Activated CD8-positive, alpha-beta T cell treated with anti-CD3 and anti-CD28 coated beads for 36 hours (primary cell): Measurements from ENCODE around the gene ASIC1. TPM values are rescaled to one million over a fixed set of nuclear protein-coding genes. Genes with fewer than 3 reads are reported as not detected.

ENCODE experiments used
- ATAC-seq: fragments of 200-7000 bp; cut with Tn5 transposase; one replicate; pipeline ENCODE4 v1.10.0; 2021; ENCODE audit warnings: mild to moderate bottlenecking, moderate library complexity
- CTCF ChIA-PET: fragments of 350-600 bp; sonication (Branson Sonifier 250); formaldehyde crosslinking; loops from one replicate; lab custom pipeline; 2021; ENCODE audit warnings: antibody characterized with exemption; lab: Charles Lee
- POLR2A ChIA-PET: fragments of 350-600 bp; sonication (Branson Sonifier 250); formaldehyde crosslinking; loops from one replicate; lab custom pipeline; 2021; ENCODE audit warnings: antibody characterized with exemption; lab: Charles Lee
- DNase-seq: peaks from one replicate; pipeline ENCODE4 v3.0.0-alpha.2; 2020
- H3K27ac Mint-ChIP-seq: one replicate; pipeline ENCODE4 v1.8.0; 2021; ENCODE audit warnings: mild to moderate bottlenecking, mixed read lengths
- H3K27me3 Mint-ChIP-seq: one replicate; pipeline ENCODE4 v1.8.0; 2021; ENCODE audit warnings: mixed read lengths
- H3K36me3 Mint-ChIP-seq: one replicate; pipeline ENCODE4 v1.8.0; 2021; ENCODE audit warnings: low read depth, mixed read lengths
- H3K4me1 Mint-ChIP-seq: one replicate; pipeline ENCODE4 v1.8.0; 2021; ENCODE audit warnings: low read depth, mixed read lengths
- H3K4me3 Mint-ChIP-seq: one replicate; pipeline ENCODE4 v1.8.0; 2021; ENCODE audit warnings: mild to moderate bottlenecking, moderate library complexity, mixed read lengths
- H3K9me3 Mint-ChIP-seq: one replicate; pipeline ENCODE4 v1.8.0; 2021; ENCODE audit warnings: mixed read lengths
- intact Hi-C: fragments of 100-400 bp; cut with micrococcal nuclease; formaldehyde crosslinking; loops from one replicate; pipeline ENCODE4 v1.10.0; 2022
- total RNA-seq, 2 experiments: library from RNA; stranded (reverse); gene quantifications; one replicate each; pipeline ENCODE4 v1.2.3, GENCODE V29; 2021
- TF ChIP-seq, protein P1 (sequence below): fragments of 200-600 bp; IDR thresholded peaks from one replicate; pipeline ENCODE4 v1.8.0; 2022; ENCODE audit warnings: antibody characterized with exemption, mild to moderate bottlenecking

ASIC1 gene
- total RNA-seq, 2 experiments from 2014 or later: 14.3 to 17.3 TPM

GRCh38 chr12:50110127-50110761 is 52.8 kb downstream of the ASIC1 start:
- Mint-ChIP-seq H3K36me3 (peaks cover 5% of the 10 kb centered on the region), H3K27me3 (no peaks in the 10 kb centered on the region), H3K27ac (peak overlapping the region; percentile 75), H3K4me1 (peaks cover 21% of the 10 kb centered on the region), H3K4me3 (peak overlapping the region; percentile 44), H3K9me3 (no peaks in the 10 kb centered on the region)
- ChIA-PET POLR2A (interaction anchor here (0.7 to 3.4 kb wide), 10 partner anchors 11 to 173 kb away, joined by 3 to 26 read pairs (median 4); partner anchors contain the start of genes CERS5, LIMA1 and SMARCD1), CTCF (interaction anchor here (0.7 to 5.9 kb wide), 35 partner anchors 10 to 330 kb away, joined by 3 to 57 read pairs (median 10); partner anchors contain the start of genes CERS5, GPD1 and SMARCD1)
- ATAC-seq: no peak
- intact Hi-C loops: loop anchor here (10.0 kb wide), 1 partner anchor 205 kb away; no protein-coding TSS in a partner anchor
- TF ChIP-seq, protein P1, sequence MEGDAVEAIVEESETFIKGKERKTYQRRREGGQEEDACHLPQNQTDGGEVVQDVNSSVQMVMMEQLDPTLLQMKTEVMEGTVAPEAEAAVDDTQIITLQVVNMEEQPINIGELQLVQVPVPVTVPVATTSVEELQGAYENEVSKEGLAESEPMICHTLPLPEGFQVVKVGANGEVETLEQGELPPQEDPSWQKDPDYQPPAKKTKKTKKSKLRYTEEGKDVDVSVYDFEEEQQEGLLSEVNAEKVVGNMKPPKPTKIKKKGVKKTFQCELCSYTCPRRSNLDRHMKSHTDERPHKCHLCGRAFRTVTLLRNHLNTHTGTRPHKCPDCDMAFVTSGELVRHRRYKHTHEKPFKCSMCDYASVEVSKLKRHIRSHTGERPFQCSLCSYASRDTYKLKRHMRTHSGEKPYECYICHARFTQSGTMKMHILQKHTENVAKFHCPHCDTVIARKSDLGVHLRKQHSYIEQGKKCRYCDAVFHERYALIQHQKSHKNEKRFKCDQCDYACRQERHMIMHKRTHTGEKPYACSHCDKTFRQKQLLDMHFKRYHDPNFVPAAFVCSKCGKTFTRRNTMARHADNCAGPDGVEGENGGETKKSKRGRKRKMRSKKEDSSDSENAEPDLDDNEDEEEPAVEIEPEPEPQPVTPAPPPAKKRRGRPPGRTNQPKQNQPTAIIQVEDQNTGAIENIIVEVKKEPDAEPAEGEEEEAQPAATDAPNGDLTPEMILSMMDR: no peak
- peak; percentile 33 for DNase-seq

DNA sequence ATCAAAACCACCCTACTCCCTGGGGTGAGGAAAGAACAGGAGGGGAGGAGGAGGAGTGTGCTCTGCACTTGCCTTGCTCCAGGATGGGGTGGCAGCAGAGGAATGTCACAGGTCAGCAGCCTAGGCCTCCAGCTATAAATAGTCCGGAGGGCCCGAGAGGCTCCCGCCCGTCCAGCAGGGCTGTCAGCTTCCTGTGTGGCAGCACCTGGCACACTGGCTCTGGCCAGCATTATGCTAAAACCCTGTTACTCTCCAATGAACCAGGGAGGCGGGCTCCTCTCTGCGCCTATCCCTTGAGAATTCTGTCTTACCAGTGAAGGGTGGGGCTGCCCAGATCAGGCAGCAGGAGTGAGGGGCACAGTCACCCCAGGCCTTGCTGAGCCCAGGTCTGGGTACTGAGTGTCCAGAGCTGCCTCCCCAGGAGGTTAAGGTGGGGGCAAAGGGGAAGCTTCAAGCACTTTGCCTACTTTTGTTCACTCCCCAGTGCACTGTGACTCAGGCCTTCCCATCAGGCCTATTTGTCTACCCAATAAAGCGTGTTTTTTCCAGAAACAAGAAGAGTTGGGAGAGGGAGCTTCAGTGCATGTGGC is 53.5 kb downstream of the ASIC1 start:
- POLR2A ChIA-PET: interaction anchor here (0.6 to 3.4 kb wide), 10 partner anchors 13 to 872 kb away, joined by 3 to 26 read pairs (median 6); partner anchors contain the start of genes LIMA1 and SMARCD1
- DNase-seq (no peak), ATAC-seq (no peak)
- TF ChIP-seq, protein P1: no peak
- Mint-ChIP-seq H3K27ac (peak overlapping the region; percentile 83), H3K36me3 (peaks cover 7% of the 10 kb centered on the region), H3K27me3 (no peaks in the 10 kb centered on the region), H3K4me1 (peaks cover 26% of the 10 kb centered on the region), H3K9me3 (no peaks in the 10 kb centered on the region), H3K4me3 (peak overlapping the region; percentile 95)
- intact Hi-C loops: loop anchor here (10.0 kb wide), 1 partner anchor 204 kb away; no protein-coding TSS in a partner anchor
- CTCF ChIA-PET: interaction anchor here (0.7 to 5.9 kb wide), 56 partner anchors 10 to 330 kb away, joined by 3 to 57 read pairs (median 7); partner anchors contain the start of genes CERS5, GPD1, LIMA1 and SMARCD1

DNA sequence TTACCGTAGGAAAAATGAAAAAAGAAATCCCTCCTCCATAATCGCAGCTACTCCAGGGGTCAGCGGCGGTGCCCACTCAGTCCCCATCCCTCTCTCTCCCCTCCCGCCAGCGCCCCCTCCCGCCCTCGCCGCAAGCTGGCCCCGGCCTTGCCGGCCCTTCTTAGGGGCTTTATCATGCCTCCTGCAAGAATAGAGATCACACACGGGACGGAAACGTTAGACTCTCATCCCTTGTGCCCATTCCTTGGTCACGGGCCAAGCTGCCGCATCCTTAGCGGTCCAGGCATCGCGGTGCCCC is 53.9 kb downstream of the ASIC1 start:
- DNase-seq (no peak), ATAC-seq (no peak)
- TF ChIP-seq, protein P1: no peak
- Mint-ChIP-seq H3K9me3 (no peaks in the 10 kb centered on the region), H3K36me3 (peaks cover 8% of the 10 kb centered on the region), H3K27ac (peak overlapping the region; percentile 83), H3K4me1 (peaks cover 30% of the 10 kb centered on the region), H3K4me3 (peak overlapping the region; percentile 95), H3K27me3 (no peaks in the 10 kb centered on the region)
- CTCF ChIA-PET: interaction anchor here (0.7 to 5.9 kb wide), 60 partner anchors 11 to 291 kb away, joined by 3 to 57 read pairs (median 6); partner anchors contain the start of genes CERS5, GPD1, LIMA1 and SMARCD1
- intact Hi-C loops: loop anchor here (10.0 kb wide), 1 partner anchor 203 kb away; no protein-coding TSS in a partner anchor
- POLR2A ChIA-PET: interaction anchor here (0.6 to 3.4 kb wide), 13 partner anchors 13 to 872 kb away, joined by 3 to 26 read pairs (median 6); partner anchors contain the start of genes CERS5, LIMA1, RACGAP1 and SMARCD1

DNA sequence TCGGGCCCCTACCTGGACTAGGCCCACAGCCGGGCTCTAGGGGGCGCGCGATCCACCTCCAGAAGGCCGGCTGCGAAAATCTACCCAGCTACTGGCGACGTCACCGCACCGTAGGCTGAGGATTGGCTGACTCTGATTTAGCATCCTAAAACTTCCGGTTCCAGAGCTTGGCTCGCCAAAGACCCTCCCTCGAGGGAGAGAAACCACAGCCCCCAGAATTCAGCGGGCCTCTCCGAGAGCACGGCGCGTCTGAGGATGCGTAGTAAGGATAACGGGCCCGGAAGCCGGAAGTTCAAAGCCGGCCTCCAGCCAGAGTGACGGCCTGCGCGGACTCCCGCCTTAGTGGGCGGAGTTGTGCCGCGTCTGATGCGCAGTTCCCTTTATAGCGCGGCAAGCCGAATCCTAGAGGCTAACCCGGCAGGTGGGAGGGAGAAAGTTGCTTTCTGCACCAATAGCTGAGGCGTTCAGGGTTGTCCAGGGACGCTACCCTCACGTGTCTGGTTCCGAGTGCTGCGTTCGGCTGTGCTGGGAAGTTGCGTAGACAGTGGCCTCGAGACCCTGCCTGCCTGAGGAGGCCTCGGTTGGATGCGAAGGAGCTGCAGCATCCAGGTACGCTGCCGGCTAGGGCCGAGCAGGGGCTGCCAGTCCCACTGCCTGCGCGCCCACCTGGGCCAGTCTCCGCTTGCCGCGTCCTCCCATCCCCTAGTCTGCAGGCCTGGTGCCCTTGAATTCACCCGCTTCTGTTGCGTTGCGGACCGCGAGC is 54.5 kb downstream of the ASIC1 start, which contains the start of gene COX14:
COX14 (plus strand) TSS at position 544 of the 763 bp plus-strand sequence. CDS start 7,808 bp downstream, outside the sequence.
- POLR2A ChIA-PET: interaction anchor here (0.6 to 3.4 kb wide), 22 partner anchors 9 to 873 kb away, joined by 3 to 26 read pairs (median 4); partner anchors contain the start of genes CERS5, LIMA1, RACGAP1 and SMARCD1
- Mint-ChIP-seq H3K4me3 (peak within 1 kb of the TSS; percentile 95), H3K4me1 (peaks cover 34% of the 10 kb centered on the region), H3K27ac (peak within 1 kb of the TSS; percentile 94), H3K9me3 (no peaks in the 10 kb centered on the region), H3K36me3 (peaks cover 12% of the 10 kb centered on the region), H3K27me3 (no peaks in the 10 kb centered on the region)
- TF ChIP-seq, protein P1: peak; percentile 84
- DNase-seq (peak; percentile 100), ATAC-seq (peak; percentile 88)
- intact Hi-C loops: loop anchor here (10.0 kb wide), 1 partner anchor 203 kb away; no protein-coding TSS in a partner anchor
- CTCF ChIA-PET: interaction anchor here (0.7 to 5.9 kb wide), 60 partner anchors 11 to 291 kb away, joined by 3 to 57 read pairs (median 7); partner anchors contain the start of genes CERS5, GPD1, LIMA1 and SMARCD1
